HG03521 (cell line): Measurements from ENCODE around the gene ALG9.
"Not testable (repeated sequence)": the region's sequence is repeated elsewhere in the genome, so short reads cannot be mapped to it uniquely, and the experiment has no call there.

Source experiments
- ATAC-seq: cut with Tn5 transposase; IDR thresholded peaks from one replicate; pipeline ENCODE4 v1.9.1; 2021; ENCODE audit warnings: mild to moderate bottlenecking, moderate library complexity; ENCODE audit not compliant: unreplicated experiment

ALG9 gene

DNA sequence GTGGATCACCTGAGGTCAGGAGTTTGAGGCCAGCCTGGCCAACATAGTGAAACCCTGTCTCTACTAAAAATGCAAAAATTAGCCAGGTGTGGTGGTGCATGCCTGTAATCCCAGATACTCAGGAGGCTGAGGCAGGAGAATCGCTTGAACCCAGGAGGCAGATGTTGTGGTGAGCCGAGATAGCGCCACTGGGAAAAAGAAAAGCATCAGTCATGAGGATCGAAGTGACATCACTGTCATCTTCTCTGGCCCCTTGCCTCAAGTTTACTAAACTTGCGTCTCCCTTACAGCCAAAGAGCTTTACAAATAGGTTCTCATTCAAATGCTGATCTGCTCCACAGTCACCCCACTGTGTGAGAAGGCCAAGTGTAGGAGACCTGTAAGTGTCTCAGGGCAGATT, 100.2 kb downstream of the ALG9 start:
- not testable (repeated sequence) for ATAC-seq

DNA sequence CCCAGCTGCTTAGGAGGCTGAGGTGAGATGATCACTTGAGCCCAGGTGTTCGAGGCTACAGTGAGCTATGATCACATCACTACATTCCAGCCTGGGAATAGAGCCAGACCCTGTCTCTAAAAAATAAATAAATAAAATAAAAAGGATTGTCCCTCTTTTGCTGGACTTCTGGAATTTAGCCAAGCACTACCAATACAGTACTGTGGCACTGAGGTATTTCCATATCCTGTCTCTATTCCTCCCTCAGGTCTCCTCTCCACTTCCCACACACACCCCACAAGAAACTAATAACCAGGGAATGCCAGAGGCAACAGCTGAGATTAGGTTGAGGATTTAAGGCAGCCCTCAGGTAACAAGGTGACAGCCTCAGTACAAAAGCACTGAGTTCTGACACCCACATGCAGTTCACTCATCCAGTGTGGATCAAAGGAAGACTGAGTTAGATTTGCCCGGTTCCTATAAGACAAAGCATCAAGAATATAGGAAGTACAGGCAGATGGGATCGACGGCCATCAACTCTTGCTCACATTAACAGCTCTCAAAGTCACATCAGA, 100.7 kb downstream of the ALG9 start:
- ATAC-seq, result no peak

DNA sequence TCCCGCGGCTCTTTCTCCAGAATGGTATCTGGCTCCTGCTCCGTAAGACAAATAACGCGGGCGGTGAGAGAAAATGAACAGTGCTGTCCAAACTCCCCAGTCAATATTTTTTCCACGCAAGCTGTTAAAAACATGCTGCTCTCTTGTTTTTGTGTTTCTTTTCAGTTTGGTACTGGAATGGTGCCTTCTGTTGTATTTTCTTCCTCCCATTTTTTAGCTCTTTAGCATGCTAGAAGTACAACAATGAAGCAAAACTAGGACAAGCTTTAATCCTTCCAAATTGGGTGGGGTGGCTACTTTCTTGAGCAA, 104.6 kb downstream of the ALG9 start:
- no peak for ATAC-seq

DNA sequence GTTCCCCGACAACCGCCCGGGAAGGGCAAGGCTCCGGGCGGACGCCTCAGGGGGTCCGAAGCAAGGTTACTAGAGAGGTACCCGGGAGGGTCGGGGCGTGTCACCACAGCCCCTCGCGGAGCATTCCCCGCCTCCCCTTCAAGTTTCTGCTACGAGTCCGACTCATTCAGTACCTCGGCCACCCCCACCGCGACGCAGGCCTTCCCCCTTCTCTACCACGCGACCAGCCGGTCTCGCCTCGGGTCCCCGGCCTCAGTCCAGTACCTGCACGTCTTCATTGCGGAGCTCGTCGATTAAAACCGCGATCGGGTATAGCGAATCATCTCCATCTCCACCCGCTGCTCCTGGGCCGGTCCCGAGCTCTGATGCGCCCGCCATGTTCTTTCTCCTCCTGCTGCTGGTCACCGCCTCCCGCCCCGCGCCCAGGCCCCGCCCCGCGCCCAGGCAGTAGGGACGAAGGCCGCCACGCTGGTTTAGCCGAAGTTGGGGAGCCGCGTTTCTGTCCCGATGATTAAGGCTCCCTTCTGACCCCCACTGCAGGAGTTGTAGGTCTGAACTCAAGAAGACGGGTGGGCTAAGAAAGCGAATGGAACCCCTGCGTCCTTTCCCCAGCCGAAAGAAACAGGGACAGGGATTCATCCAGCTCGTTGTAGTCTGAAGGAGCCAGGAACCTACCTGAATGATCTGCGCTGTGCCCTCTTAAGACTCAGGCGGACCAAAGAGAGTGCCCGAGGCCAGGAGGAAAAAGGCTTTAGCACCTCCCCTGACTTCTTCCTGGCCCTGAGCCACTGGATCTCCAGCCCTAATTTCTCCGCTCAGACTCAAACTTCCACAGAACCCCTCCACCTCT, 105.2 kb downstream of the ALG9 start, which contains the start of gene PPP2R1B:
Gene PPP2R1B (minus strand): TSS at position 406 of the 850 bp plus-strand sequence. CDS start 28 bp downstream, at position 378.
- peak; percentile 94 for ATAC-seq

DNA sequence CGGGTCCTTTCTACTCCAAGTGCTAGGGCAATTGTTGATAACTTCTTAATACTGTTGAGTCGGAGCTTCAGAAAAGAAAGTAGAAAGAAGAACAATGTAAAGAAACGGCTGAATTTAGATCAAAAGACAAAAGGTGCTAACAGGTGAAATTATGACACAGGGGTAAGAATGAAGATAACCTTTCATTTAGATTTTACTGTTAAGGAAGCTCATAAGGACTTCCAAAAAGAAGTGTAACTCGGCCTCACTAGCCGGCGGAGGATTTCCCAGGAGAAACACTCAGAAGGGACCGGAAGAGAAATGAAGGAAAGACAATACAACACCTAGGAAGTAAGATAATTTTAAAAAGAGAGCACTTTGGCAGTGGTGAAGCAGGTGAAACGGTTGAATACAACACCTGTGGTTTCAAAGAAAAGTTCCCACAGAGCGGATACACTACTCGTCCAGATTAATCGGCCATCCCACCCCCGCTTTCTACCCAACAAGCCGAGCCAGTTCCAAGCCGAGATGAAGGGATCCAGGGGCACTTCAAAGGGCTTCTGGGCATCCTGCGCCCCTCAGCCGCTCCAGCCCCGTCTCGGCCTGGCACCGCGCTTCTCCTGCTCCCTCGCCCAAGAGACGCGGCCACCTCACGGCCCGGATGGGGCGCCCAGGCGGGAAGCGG, 105.9 kb downstream of the ALG9 start:
- ATAC-seq, result peak; percentile 27

DNA sequence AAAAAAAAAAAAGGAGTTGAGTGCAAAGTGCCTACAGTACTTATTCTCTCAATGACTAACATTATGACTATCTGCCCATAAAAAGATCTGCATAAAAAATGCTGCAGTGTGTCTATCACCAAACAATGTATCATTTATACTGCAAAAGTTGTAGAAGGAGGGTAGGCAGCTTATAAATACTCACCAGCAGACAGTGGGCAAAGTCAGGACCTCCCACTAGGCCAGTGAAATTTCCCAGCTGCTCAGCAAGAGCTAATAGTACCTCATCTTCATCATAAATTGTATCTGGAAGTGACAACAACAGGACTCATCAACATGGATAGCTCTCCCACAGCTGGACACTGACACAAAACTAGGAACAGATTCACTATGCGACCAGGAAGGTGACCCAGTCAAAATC, 106.8 kb downstream of the ALG9 start:
- no peak for ATAC-seq

DNA sequence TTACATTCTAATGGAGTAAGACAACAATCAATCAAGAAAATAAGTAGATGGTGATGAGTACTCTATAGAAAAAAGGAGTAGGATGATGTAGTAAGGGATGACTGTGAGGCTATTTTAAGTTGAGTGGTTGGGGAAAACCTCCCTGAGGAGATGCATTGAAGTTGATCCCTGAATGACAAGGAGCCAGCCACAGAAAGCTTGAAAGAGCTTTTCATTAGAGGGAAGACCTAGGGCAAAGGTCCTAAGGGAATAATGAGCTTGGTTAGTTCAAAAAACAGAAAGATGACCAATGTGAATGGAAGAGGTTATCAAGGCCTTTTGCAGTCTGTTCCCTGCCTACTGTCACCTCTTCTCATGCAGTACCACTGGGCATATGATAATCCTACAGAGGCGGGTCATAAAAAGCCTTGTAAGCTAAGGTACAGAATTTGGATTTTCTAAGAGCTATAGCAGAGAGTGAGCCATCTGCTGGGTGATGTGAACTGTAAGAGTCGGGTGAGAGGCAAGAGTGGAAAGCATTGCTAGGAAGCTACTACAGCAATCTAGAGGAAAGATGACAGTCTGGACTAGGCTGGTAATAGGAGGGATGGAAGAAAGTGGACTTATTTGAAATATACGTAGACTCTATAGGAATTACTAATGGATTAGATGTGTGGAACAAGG, 108.3 kb downstream of the ALG9 start:
- no peak for ATAC-seq

DNA sequence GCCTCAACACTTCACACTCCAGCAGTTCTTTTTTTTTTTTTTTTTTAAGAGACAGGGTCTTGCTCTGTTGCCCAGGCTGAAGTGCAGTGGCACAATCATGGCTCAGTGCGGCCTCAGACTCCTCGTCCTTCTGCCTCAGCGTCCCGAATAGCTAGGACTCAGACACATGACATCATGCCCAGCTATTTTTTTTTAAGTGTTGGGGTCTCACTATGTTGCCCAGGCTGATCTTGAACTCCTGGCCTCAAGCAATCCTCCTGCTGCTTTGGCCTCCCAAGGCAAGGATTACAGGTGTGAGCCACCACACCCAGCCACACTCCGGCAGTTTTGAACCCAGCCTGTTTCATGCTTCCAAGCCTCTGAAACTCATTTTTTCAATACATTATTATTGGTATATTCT, 108.9 kb downstream of the ALG9 start:
- ATAC-seq, result no peak

DNA sequence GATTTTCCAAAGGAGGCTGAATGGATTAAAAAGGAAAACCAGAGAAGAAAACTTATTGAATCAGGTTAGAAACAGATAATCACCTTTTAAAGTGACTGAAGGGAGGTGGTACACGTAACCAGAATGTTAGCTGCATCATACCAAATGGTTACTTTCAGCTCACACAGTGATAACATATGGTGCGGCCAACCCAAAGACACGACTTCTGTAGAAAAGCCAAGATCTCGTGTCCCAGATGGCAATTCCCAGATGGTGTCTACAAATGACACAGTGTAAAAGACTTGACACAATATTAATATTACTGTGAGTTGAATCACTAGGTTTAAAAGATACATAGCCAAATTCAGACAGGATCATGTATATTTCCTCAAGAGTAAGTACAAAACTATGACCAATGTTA, 110.3 kb downstream of the ALG9 start:
- no peak for ATAC-seq

DNA sequence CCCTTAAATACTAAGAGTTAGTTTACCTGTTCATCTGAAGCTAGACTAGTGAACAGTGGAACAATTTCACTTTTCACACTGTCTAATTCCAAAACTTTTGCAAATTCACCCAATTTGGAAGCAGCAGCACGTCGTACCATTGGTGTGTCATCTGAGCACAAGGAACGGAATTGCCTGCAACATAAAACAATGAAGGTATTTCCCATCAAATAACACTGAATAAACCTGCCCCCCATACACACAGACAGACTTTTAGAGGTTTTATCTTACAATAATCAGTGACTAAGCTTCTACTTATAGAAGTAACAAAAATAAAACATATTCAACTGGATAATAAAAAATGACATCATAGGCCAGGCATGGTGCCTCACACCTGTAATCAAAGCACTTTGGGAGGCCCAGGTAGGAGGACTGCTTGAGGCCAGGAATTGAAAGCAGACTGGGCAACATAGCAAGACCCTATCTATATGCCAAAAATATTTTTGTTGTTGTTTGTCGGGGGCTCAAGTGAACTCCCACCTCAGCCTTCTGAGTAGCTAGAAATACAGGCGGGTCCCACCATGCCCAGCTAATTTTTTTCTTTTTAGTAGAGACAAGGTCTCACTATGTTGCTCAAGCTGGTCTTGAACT, 111.5 kb downstream of the ALG9 start:
- ATAC-seq, result no peak

DNA sequence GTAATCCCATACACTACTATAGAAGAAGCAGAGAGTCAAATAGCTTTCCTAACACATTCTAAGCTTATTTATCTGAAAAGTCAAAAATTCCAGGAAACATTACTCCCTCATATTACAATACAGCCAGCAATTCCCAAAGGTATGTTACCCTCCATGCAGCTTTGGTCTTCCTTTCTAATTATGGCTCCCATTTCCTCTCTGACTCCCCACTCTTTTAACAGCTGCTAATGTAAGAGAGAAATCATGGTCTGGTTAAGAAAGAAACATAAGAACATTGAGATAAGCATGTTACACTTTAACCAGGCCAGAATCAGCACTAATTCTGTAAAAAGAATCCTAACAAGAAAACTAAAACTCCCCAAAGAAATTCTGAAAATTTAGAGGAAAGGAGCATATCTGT, 112.0 kb downstream of the ALG9 start:
- ATAC-seq, result no peak

DNA sequence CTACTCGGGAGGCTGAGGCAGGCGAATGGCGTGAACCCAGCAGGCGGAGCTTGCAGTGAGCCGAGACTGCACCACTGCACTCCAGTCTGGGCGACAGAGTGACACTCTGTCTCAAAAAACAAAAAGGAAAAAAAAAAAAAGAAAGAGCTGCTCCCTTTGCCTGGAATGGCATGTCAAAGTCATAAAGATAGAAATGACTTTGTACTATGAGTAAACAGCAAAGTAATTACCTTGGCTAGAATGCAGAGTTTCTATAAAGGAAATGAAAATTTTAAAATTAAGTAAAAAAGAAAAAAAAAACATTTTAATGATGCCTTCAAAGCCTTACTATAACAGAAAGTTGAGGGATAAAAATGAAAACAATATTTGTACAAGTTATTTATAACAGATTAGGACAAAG, 115.3 kb downstream of the ALG9 start:
- no peak for ATAC-seq

DNA sequence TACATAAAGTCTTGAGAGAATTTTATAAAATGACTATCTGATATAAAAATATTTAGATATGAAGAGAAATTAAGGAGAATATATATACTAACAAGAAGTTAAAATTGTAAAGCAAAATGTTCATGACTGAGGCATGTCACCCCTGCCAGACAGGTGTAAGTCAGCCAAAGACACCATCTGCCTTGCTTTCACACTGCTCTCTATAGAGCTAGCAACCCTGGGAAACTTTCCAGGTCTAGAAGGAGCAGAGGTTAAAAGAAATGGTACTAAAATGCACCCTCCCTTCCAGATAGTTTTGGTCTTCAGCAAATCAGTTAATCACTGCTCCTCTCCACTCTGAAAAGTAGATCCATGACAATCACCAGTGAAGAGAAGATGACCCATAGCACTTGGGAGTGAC, 121.7 kb downstream of the ALG9 start:
- no peak for ATAC-seq

DNA sequence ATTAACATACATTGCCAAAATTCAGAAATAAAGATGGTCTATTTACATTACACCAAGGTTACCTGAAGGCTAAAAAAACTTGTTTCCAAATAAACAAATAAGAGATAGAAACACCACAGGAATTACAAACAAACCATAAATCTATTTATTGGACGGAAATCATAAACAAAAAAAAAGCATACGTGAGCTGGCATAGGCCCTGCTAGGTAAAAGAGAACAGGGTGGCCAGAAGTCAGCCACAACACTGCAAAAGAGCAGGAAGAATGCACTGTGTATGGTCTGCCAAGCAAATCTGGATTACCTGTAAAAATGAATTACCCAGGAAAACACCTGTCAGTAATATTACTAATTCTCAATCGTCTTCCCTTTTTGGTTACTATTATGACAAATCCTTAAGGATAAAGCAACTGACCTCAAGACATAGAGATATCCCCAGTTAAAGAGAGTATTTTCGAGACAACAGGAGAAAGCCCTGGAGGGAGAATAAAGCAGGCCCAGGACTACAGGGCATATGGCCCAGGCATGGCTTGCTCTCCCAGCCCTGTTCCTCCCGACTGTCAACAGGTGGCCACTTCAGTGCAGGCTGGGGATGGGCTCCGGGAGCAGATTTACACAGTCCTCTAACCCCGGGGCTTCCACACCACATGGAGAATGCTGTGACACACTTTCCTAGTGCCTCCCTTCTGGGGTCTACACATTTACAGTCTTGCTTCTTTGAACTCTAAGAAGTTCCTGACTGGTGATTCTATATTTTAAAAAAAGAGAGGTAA, 123.2 kb downstream of the ALG9 start:
- no peak for ATAC-seq

DNA sequence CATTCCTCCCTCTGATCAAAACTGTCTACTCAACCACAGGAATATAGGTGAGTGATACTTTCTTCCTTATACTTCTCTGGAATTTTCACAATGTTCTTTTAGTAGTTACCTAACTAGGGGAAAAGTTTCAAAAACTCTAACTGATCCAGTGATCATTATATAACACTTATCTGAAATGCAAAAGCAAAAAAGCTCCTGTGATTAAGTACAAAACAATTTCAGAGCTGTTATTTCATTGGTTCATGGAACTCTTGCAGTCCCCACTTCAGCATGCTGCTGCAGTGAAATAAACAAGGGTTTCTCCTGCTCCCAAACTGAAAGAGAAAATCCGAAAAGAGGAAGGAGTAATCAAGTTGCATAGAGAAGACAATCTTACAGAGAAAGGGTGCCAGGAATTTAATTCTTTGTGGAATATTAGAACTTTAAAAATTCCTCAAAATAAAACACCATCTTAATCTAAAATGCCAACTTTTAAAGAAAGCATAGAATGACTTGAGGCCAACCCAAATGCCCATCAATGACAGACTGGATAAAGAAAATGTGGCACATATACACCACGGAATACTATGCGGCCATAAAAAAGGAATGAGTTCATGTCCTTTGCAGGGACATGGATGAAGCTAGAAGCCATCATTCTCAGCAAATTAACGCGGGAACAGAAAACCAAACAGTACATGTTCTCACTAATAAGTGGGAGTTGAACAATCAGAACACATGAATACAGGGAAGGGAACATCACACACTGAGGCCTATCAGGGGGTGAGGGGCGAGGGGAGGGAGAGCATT, 125.5 kb downstream of the ALG9 start:
- ATAC-seq, result no peak

DNA sequence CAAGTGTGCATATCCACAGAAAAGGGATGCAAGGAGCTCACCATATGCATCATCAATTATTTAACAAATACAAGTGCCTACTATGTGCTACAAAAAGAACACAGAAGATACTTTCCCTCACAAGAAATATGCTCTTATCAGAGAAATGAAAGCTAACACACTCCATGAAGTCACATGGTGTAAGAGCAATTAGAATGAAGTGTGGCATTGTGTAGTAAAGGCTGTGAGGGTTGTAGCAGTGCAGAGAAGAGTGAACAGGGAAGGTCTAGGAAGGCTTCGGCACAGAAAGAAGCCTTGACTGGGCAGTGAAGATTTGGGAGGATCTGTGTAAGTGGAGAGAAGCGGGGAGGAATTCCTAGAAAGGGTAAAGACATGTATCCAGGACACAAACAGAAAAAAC, 127.7 kb downstream of the ALG9 start:
- ATAC-seq, result no peak

DNA sequence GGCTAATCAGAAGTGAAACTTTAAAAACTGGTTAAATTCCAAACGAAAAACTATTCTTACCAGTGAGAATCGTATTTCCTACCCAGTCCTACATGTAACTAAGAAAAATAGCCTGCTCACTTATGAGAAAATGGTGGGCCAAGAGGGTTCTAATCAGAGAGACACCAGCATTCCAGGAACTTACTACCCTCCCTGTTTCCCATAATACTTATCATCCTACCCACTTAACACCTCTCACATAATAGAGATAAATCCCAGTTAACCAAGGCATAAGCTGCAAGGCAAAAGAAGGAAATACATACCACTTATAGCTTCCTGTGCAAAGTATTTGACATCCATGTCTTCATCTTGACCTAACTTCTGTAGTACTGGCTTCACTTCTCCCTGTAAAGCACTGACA, 129.6 kb downstream of the ALG9 start:
- no peak for ATAC-seq

DNA sequence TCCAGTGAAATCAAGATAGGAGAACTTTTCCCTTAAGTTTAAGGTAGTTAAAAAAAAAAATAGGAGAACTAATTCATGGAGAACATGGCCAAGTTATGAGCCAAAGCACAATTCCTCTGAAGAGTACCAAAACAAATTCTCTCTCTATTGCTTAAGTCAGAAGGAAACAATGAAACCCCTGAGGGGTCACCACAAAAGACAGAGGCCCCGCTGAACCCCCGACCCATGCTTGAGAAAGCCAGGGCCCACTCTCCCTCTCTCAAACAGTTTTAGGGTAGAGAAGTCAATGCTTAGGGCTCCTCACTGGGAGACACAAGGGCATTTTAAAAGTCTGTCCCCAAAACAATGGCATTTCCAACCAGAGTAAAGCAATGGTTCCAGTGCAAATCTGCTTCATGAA, 132.1 kb downstream of the ALG9 start:
- ATAC-seq, result no peak

DNA sequence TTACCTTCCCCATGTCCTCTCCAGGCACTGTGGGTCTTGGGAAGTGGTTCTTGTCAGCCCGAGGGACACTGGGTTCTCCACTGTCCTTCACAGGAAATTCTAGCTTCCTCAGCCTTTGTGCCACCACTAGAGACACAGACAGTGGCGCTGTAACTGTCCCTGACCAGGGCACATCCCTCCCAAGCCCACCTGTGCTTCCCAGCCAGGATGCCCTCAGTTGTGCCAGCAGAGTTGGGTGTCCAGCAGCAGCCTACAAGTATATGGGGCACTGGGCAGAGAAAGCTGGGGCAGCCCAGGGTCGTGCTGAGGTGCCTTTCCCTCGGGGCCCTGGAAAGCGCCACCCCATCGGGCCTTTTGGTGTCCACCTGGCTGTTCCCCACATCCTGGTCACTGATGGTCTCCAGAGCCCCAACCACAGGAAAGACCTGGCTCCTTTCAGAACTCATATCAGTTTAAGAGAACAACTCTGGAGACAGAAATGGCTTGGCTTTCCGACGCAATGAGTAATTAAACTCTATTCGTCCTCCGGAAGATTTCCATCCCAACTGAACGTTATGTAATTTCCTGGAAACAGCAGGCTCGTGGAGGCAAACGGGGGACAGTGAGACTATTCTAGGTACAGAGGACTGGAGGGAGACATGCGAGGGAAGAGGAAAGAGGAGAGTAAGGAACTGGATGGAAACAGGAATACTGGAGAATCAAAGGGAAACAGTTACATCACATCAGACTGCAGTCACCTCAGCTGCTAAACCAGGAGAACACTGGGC, 133.8 kb downstream of the ALG9 start:
- ATAC-seq, result no peak
